ENCODE data around the gene TAPT1. TPM values are rescaled to one million over a fixed set of nuclear protein-coding genes. Genes with fewer than 3 reads are reported as not detected.

TAPT1 gene
- total and polyA plus RNA-seq, 9 of the 15 experiments (the other 6 are each of a cell fraction or from before 2014, with no cell fraction given): 1.6 to 36.7 (median 20.7) TPM

DNA sequence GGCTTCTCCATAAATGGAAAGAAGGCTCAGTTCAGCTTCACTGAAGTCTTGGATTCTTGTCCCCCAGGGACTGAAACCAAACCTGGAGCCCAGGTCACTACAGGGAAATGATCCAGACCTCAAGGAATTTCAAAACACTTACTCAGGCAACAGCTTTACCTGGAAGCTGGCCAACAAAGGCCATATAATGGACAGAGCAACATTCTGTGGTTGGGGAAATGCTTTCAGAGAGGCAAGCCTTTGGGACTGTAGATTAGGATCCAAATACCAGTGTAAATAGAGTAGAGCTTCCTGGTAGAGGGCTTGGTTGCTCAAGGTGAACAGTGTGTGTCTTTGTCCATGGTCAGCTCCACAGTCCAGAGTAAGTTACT, 85.4 kb downstream of the TAPT1 start:
- no TSS peak for BruUV-seq (replicated peaks)
- Histone ChIP-seq H3K27me3 (ENCODE audit: control insufficient read depth in 2 of 2, insufficient read depth in 2 of 2, low read length in 2 of 2) (peaks cover 0 to 11% of the 10 kb centered on the region in 2 experiments; a peak in 1 of 5 replicates), H3K79me2 (ENCODE audit: control insufficient read depth, insufficient read depth, low read length) (no peaks in the 10 kb centered on the region), H3K9me1 (ENCODE audit: control insufficient read depth, insufficient read depth, low read length) (no peaks in the 10 kb centered on the region), H4K20me1 (replicated peaks; ENCODE audit: control insufficient read depth, insufficient read depth, low read length) (no peaks in the 10 kb centered on the region), H3K36me3 (ENCODE audit: control insufficient read depth, insufficient read depth, low read length) (no peaks in the 10 kb centered on the region), H2AFZ (ENCODE audit: low read depth, low read length) (no peak overlapping the region), H3K4me2 (ENCODE audit: insufficient read depth, low read length) (no peak overlapping the region), H3K4me3 (no peak overlapping the region), H3K27ac (ENCODE audit: extremely low read depth, low read depth, low read length) (no peak overlapping the region), H3K4me1 (replicated peaks in 1 of 2; ENCODE audit: control insufficient read depth in 2 of 2, insufficient read depth in 2 of 2, low read length in 2 of 2) (no peaks in the 10 kb centered on the region), H3K9ac (ENCODE audit: insufficient read depth in 1 of 2, low read depth in 2 of 2, low read length in 2 of 2) (no peak overlapping the region), H3K9me3 (replicated peaks; ENCODE audit: control insufficient read depth, insufficient read depth, low read depth, low read length) (no peaks in the 10 kb centered on the region; the same call in 1 of the 2 replicates)
- ATAC-seq (no peak), DNase-seq (ENCODE audit: extremely low read depth in 1 of 4, low spot score in 3 of 4) (no peak), FAIRE-seq (no peak)
- TF ChIP-seq SETDB1 (IDR thresholded peaks at IDR 0.05; ENCODE audit: low read length) (no peak), NFIC (IDR thresholded peaks at IDR 0.05) (peak; percentile 51)
- in situ Hi-C loops (cut with MboI): no loop called here
- intact Hi-C loops (cut with micrococcal nuclease): no loop called here
- POLR2A ChIA-PET: no interaction called here
- CTCF ChIA-PET (ENCODE audit: low intra/inter-chr PET ratio): no interaction called here

DNA sequence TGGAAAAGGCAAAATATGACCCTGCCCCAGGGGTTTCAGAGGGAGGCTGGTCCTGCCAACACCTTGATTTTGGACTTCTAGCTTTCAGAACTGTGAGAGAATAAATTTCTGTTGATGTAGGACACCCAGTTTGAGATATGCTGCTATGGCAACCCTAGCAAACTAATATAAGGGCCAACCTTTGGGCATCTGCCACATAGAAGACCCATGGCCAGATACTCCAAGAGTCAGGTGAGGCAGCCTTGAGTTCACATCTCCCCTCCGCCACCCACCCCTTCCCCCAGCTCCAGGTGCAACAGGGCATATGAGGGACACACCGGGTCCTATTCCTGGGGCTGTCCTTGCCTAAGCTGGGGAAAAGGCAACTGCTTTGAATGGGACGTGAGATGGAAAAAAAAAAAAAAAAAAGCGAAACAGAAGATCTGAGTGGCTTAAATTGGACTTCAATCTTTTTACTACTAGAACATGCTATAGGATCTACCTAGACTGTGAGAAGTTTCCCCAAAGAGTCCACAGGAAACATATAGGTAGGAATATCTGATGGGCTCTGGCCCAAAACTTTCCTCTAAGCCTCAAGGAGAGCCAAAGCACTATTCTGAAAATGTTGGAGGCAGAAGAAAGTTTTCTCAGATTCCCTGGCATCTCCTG, 85.9 kb downstream of the TAPT1 start:
- no peak overlapping the region for H2AFZ ChIP-seq (ENCODE audit: low read depth, low read length)
- H3K79me2 ChIP-seq (ENCODE audit: control insufficient read depth, insufficient read depth, low read length): no peaks in the 10 kb centered on the region
- H3K36me3 ChIP-seq (ENCODE audit: control insufficient read depth, insufficient read depth, low read length): no peaks in the 10 kb centered on the region
- 0% methylated on average over 4 of the region's 4 CpGs for WGBS (ENCODE audit: insufficient coverage, low coverage, missing lambda C conversion rate)
- BruUV-seq (replicated peaks): no TSS peak
- ChIA-PET CTCF (ENCODE audit: low intra/inter-chr PET ratio) (no interaction called here), POLR2A (no interaction called here)
- no peak overlapping the region for H3K4me2 ChIP-seq (ENCODE audit: insufficient read depth, low read length)
- FAIRE-seq: no peak
- no peaks in the 10 kb centered on the region; the same call in 1 of the 2 replicates for H3K9me3 ChIP-seq (replicated peaks; ENCODE audit: control insufficient read depth, insufficient read depth, low read depth, low read length)
- TF ChIP-seq PYGO2 (tag; IDR thresholded peaks at IDR 0.05): no peak
- TF ChIP-seq NCOA2 (IDR thresholded peaks at IDR 0.05; ENCODE audit: partially characterized antibody in 2 of 2): no peak
- no peak for TF ChIP-seq POLR2AphosphoS2 (IDR thresholded peaks at IDR 0.05; ENCODE audit: low read length)
- intact Hi-C loops (cut with micrococcal nuclease) (no loop called here), in situ Hi-C loops (cut with MboI) (no loop called here)
- no peak overlapping the region for H3K27ac ChIP-seq (ENCODE audit: extremely low read depth, low read depth, low read length)
- ATAC-seq: no peak
- no peaks in the 10 kb centered on the region for H4K20me1 ChIP-seq (replicated peaks; ENCODE audit: control insufficient read depth, insufficient read depth, low read length)
- no peak overlapping the region for H3K4me3 ChIP-seq
- no peaks in the 10 kb centered on the region for H3K9me1 ChIP-seq (ENCODE audit: control insufficient read depth, insufficient read depth, low read length)
- DNase-seq (ENCODE audit: extremely low read depth in 1 of 4, low spot score in 3 of 4): no peak
- no peak overlapping the region for H3K9ac ChIP-seq (ENCODE audit: insufficient read depth in 1 of 2, low read depth in 2 of 2, low read length in 2 of 2)
- H3K4me1 ChIP-seq (replicated peaks in 1 of 2; ENCODE audit: control insufficient read depth in 2 of 2, insufficient read depth in 2 of 2, low read length in 2 of 2): no peaks in the 10 kb centered on the region
- H3K27me3 ChIP-seq (ENCODE audit: control insufficient read depth in 2 of 2, insufficient read depth in 2 of 2, low read length in 2 of 2): peaks cover 0 to 16% of the 10 kb centered on the region in 2 experiments; a peak in 1 of 5 replicates

Data from K562 (cell line).